Memory B cell (primary cell): Measurements from ENCODE around the gene H1-8.
A peak's percentile ranks its signal among the peaks of the same experiment; 100 is the strongest.

Experiments
- ATAC-seq: fragments of 150-1000 bp; cut with Tn5 transposase; 2 replicates; pipeline ENCODE4 v1.10.0; 2021; ENCODE audit warnings: low read depth, mild to moderate bottlenecking, moderate library complexity
- DNase-seq, 2 donors: peaks; one replicate each; pipeline ENCODE4 v3.0.0; 2022; ENCODE audit warnings: low spot score in 2 of 2
- H3K27ac Mint-ChIP-seq: one replicate; pipeline ENCODE4 v1.8.0; 2022; ENCODE audit warnings: mild to moderate bottlenecking, moderate library complexity, mixed read lengths
- H3K27me3 Mint-ChIP-seq: one replicate; pipeline ENCODE4 v1.8.0; 2022; ENCODE audit warnings: mixed read lengths
- H3K36me3 Mint-ChIP-seq: one replicate; pipeline ENCODE4 v1.8.0; 2022; ENCODE audit warnings: mild to moderate bottlenecking, mixed read lengths
- H3K4me1 Mint-ChIP-seq: one replicate; pipeline ENCODE4 v1.8.0; 2022; ENCODE audit warnings: mixed read lengths
- H3K4me3 Mint-ChIP-seq: one replicate; pipeline ENCODE4 v1.8.0; 2022; ENCODE audit warnings: mild to moderate bottlenecking, moderate library complexity, mixed read lengths
- H3K9me3 Mint-ChIP-seq: one replicate; pipeline ENCODE4 v1.8.0; 2022; ENCODE audit warnings: mixed read lengths

H1-8 gene

GRCh38 chr3:129549805-129550204, 6.8 kb downstream of the H1-8 start:
- no peak overlapping the region for H3K27ac Mint-ChIP-seq

GRCh38 chr3:129552287-129553050, 9.5 kb downstream of the H1-8 start:
- peaks cover 7% of the 10 kb centered on the region for H3K4me1 Mint-ChIP-seq
- no peak overlapping the region for H3K27ac Mint-ChIP-seq

More at GRCh38 chr3:129549805-129550204, 6.8 kb downstream of the H1-8 start:
- Mint-ChIP-seq H3K27me3 (peaks cover 1% of the 10 kb centered on the region), H3K36me3 (no peaks in the 10 kb centered on the region), H3K4me1 (peaks cover 7% of the 10 kb centered on the region), H3K9me3 (no peaks in the 10 kb centered on the region), H3K4me3 (no peak overlapping the region)
- DNase-seq = no peak
- no peak for ATAC-seq

GRCh38 chr3:129553171-129553570, 10.2 kb downstream of the H1-8 start:
- no peaks in the 10 kb centered on the region for H3K36me3 Mint-ChIP-seq
- H3K9me3 Mint-ChIP-seq = no peaks in the 10 kb centered on the region
- H3K27ac Mint-ChIP-seq = no peak overlapping the region
- H3K4me1 Mint-ChIP-seq = peaks cover 7% of the 10 kb centered on the region
- no peak for ATAC-seq
- H3K27me3 Mint-ChIP-seq = no peaks in the 10 kb centered on the region
- H3K4me3 Mint-ChIP-seq = no peak overlapping the region
- DNase-seq = no peak

More at GRCh38 chr3:129552287-129553050, 9.5 kb downstream of the H1-8 start:
- H3K9me3 Mint-ChIP-seq = no peaks in the 10 kb centered on the region
- no peak for DNase-seq
- H3K36me3 Mint-ChIP-seq = no peaks in the 10 kb centered on the region
- no peaks in the 10 kb centered on the region for H3K27me3 Mint-ChIP-seq
- H3K4me3 Mint-ChIP-seq = no peak overlapping the region
- ATAC-seq = no peak

- Mint-ChIP-seq H3K27ac (no peak overlapping the region), H3K4me3 (no peak overlapping the region), H3K9me3 (no peaks in the 10 kb centered on the region), H3K4me1 (peaks cover 7% of the 10 kb centered on the region), H3K27me3 (no peaks in the 10 kb centered on the region), H3K36me3 (no peaks in the 10 kb centered on the region)
- ATAC-seq (peak; percentile 65), DNase-seq (no peak)
These were observed 10.7 kb downstream of the H1-8 start for GRCh38 chr3:129553719-129554118.

GRCh38 chr3:129554356-129555152, 11.6 kb downstream of the H1-8 start:
- Mint-ChIP-seq H3K4me3 (no peak overlapping the region), H3K9me3 (no peaks in the 10 kb centered on the region), H3K27me3 (no peaks in the 10 kb centered on the region), H3K4me1 (peaks cover 7% of the 10 kb centered on the region), H3K27ac (no peak overlapping the region), H3K36me3 (no peaks in the 10 kb centered on the region)
- no peak for ATAC-seq
- DNase-seq = no peak

GRCh38 chr3:129555153-129555550, 12.2 kb downstream of the H1-8 start:
- Mint-ChIP-seq H3K27ac (no peak overlapping the region), H3K4me3 (no peak overlapping the region), H3K36me3 (no peaks in the 10 kb centered on the region), H3K9me3 (no peaks in the 10 kb centered on the region), H3K4me1 (peaks cover 7% of the 10 kb centered on the region), H3K27me3 (no peaks in the 10 kb centered on the region)
- no peak for ATAC-seq
- no peak for DNase-seq

- DNase-seq = no peak
- H3K4me1 Mint-ChIP-seq = peaks cover 10% of the 10 kb centered on the region
- no peaks in the 10 kb centered on the region for H3K9me3 Mint-ChIP-seq
- no peaks in the 10 kb centered on the region for H3K27me3 Mint-ChIP-seq
- ATAC-seq = no peak
- peaks cover 1% of the 10 kb centered on the region for H3K36me3 Mint-ChIP-seq
- no peak overlapping the region for H3K27ac Mint-ChIP-seq
- no peak overlapping the region for H3K4me3 Mint-ChIP-seq
These were observed 12.8 kb downstream of the H1-8 start for GRCh38 chr3:129555616-129556357.

GRCh38 chr3:129556358-129556695, 13.4 kb downstream of the H1-8 start:
- peaks cover 11% of the 10 kb centered on the region for H3K4me1 Mint-ChIP-seq

GRCh38 chr3:129556890-129557547, 14.0 kb downstream of the H1-8 start:
- Mint-ChIP-seq H3K4me3 (no peak overlapping the region), H3K27me3 (no peaks in the 10 kb centered on the region), H3K4me1 (peaks cover 11% of the 10 kb centered on the region), H3K36me3 (peaks cover 1% of the 10 kb centered on the region), H3K27ac (no peak overlapping the region), H3K9me3 (no peaks in the 10 kb centered on the region)
- DNase-seq = no peak
- ATAC-seq = no peak

More at GRCh38 chr3:129556358-129556695, 13.4 kb downstream of the H1-8 start:
- H3K27me3 Mint-ChIP-seq = no peaks in the 10 kb centered on the region
- no peak for ATAC-seq
- DNase-seq = no peak
- peaks cover 1% of the 10 kb centered on the region for H3K36me3 Mint-ChIP-seq
- no peaks in the 10 kb centered on the region for H3K9me3 Mint-ChIP-seq
- H3K4me3 Mint-ChIP-seq = no peak overlapping the region
- no peak overlapping the region for H3K27ac Mint-ChIP-seq

GRCh38 chr3:129557548-129557894, 14.5 kb downstream of the H1-8 start:
- ATAC-seq (no peak), DNase-seq (no peak)
- H3K27ac Mint-ChIP-seq = no peak overlapping the region
- H3K9me3 Mint-ChIP-seq = no peaks in the 10 kb centered on the region
- peaks cover 1% of the 10 kb centered on the region for H3K36me3 Mint-ChIP-seq
- H3K4me3 Mint-ChIP-seq = no peak overlapping the region
- peaks cover 11% of the 10 kb centered on the region for H3K4me1 Mint-ChIP-seq
- H3K27me3 Mint-ChIP-seq = no peaks in the 10 kb centered on the region

- ATAC-seq = no peak
These were observed 15.3 kb downstream of the H1-8 start for GRCh38 chr3:129558081-129558771.

GRCh38 chr3:129558772-129559564, 16.0 kb downstream of the H1-8 start:
- ATAC-seq = no peak
- H3K27ac Mint-ChIP-seq = no peak overlapping the region
- H3K9me3 Mint-ChIP-seq = no peaks in the 10 kb centered on the region
- H3K36me3 Mint-ChIP-seq = peaks cover 1% of the 10 kb centered on the region
- no peak for DNase-seq
- no peaks in the 10 kb centered on the region for H3K27me3 Mint-ChIP-seq
- H3K4me1 Mint-ChIP-seq = peaks cover 6% of the 10 kb centered on the region
- H3K4me3 Mint-ChIP-seq = no peak overlapping the region

More at GRCh38 chr3:129558081-129558771, 15.3 kb downstream of the H1-8 start:
- no peak for DNase-seq
- Mint-ChIP-seq H3K9me3 (no peaks in the 10 kb centered on the region), H3K4me3 (no peak overlapping the region), H3K36me3 (peaks cover 1% of the 10 kb centered on the region), H3K27ac (no peak overlapping the region), H3K27me3 (no peaks in the 10 kb centered on the region), H3K4me1 (peaks cover 6% of the 10 kb centered on the region)
